NOMO-1 (cell line): ENCODE results near the gene RACGAP1.

Source experiments
- DNase-seq, 2 experiments: peaks; one replicate each; lab custom pipeline; 2025; ENCODE audit not compliant: unreplicated experiment in 2 of 2; lab: John Stamatoyannopoulos, UW

The RACGAP1 gene, protein sequence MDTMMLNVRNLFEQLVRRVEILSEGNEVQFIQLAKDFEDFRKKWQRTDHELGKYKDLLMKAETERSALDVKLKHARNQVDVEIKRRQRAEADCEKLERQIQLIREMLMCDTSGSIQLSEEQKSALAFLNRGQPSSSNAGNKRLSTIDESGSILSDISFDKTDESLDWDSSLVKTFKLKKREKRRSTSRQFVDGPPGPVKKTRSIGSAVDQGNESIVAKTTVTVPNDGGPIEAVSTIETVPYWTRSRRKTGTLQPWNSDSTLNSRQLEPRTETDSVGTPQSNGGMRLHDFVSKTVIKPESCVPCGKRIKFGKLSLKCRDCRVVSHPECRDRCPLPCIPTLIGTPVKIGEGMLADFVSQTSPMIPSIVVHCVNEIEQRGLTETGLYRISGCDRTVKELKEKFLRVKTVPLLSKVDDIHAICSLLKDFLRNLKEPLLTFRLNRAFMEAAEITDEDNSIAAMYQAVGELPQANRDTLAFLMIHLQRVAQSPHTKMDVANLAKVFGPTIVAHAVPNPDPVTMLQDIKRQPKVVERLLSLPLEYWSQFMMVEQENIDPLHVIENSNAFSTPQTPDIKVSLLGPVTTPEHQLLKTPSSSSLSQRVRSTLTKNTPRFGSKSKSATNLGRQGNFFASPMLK

GRCh38 chr12:50025187-50026059 lies at the start of gene RACGAP1:
RACGAP1 (minus strand) TSS chr12:50025494; CDS start chr12:50016715, 8,779 bp downstream.
- DNase-seq = peak; percentile 97 to 98

- no peak for DNase-seq
Measured at GRCh38 chr12:50073712-50074111, 48.4 kb upstream of the RACGAP1 start.

DNA sequence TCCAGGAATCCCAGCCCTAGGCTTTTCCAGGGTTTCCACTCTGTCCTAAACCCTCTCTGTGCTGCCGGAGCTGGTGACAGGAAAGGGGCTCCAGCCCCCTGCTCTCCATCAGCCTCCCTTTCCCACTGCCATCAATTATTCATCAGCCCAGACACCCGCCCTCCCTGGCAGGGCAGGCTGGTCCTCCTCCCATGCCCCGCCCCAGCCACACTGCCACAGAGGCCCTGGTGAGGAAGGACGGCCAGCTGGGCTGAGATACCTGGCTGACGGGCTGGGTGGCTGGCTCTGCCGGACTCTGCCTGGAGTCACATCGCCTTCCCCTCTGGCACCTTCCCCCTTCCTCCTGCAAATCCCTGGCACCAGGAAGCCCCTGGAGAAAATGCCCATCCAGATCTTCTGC lies 47.9 kb upstream of the RACGAP1 start:
- no peak for DNase-seq

GRCh38 chr12:50072198-50072907 lies 47.1 kb upstream of the RACGAP1 start:
- no peak for DNase-seq

GRCh38 chr12:50070314-50071060 lies 45.2 kb upstream of the RACGAP1 start:
- DNase-seq = peak; percentile 56 to 69

DNA sequence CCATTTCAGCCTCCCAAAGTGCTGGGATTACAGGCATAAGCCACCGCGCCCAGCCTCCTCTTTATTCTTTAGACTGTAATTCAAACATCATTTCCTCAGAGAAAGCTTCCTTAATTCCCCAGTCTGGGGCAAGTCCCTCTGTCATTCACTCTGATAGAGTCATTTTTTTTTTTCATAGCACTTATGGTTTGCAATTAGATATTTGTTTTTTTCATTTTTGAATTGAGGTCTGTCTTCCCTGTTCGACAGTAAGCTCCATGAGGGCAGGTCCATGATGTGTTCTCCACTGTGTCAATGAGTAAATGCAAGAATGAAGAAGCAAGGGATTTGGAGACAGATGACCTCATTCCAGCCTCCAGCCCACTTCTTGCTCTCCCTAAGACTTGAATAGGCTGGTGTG lies 44.2 kb upstream of the RACGAP1 start:
- no peak for DNase-seq

GRCh38 chr12:50069069-50069468 lies 43.8 kb upstream of the RACGAP1 start:
- DNase-seq = no peak

DNA sequence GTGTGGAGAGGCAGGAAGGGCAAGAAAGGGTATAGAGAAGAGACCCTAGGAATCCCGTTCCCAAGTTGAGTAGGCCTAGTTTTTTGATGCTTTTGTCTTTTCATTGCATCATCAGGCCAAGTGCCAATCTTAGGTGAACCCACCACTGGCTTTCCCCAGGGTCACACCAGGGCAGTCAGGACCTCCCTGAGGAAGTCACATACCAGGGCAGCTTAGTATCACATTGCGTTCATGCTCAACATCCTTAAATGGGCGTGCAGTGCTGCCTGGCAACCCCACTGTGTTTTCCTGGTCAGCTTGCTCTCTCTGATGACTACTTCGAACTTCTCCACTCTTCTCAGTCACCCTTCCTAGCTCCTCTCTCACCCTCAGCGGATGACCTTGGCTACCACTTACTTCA lies 41.1 kb upstream of the RACGAP1 start:
- DNase-seq = no peak

DNA sequence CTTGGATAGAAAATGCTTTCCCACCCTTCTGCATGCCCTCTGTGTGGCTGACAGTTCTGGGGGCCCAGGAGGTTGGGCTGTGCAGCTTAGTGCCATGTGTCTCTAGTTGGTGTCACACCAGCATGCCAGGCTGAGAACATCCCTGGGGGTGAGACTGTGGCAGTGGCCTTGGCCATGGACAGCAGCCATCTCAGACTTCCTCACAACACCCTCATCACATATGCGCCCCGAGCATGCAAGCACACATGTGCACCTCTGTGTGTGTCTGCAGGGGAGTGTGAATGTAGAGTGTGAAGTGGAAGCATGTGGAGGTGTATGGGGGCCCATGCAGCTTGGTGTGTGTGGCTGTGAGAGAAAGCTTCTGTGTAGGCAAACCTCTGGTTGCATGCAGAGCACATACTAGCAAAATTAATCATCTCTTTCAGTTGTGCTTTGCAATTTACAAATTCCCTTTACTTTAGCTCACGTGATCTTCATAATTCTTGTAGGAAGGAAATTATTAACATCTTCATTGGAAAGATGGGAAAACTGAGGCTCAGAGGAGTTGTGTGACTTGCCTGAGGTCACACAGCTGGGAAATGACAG lies 40.5 kb upstream of the RACGAP1 start:
- no peak for DNase-seq

DNA sequence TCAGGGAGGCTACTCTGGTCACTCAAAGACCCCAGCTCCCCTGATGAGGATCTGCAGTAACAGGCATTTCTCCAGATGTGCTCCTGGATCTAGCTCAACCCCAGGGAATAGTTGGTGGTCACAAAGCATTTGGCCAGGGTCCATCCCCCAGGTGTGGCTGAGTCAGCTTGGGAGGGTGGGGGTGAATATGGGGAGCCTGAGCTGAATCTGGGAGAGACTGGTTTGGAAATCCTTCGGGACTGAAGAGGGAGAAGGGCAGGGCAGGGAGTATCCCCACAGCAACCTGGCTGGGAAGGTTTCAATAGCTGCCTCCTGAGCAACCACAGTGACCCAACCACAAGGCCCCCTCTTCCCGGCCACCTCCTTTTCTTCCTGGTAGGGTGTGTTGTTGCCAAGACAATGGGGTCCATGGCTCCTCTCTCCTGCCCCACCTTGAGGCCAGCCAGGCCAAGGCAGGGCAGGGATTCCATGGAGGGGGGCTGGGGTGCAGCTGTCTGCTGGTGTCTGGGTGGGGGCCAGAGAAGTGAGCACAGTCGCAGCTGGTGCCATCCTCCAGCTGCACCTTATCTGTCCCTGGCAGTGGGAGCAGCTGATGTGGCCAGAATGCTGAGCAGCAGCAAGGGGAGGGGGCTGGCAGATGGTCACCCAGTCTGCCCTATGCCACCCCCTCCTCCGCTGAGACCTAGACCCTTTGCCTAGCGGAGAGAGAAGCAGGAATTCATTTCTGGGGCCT lies 37.6 kb upstream of the RACGAP1 start:
- no peak for DNase-seq

DNA sequence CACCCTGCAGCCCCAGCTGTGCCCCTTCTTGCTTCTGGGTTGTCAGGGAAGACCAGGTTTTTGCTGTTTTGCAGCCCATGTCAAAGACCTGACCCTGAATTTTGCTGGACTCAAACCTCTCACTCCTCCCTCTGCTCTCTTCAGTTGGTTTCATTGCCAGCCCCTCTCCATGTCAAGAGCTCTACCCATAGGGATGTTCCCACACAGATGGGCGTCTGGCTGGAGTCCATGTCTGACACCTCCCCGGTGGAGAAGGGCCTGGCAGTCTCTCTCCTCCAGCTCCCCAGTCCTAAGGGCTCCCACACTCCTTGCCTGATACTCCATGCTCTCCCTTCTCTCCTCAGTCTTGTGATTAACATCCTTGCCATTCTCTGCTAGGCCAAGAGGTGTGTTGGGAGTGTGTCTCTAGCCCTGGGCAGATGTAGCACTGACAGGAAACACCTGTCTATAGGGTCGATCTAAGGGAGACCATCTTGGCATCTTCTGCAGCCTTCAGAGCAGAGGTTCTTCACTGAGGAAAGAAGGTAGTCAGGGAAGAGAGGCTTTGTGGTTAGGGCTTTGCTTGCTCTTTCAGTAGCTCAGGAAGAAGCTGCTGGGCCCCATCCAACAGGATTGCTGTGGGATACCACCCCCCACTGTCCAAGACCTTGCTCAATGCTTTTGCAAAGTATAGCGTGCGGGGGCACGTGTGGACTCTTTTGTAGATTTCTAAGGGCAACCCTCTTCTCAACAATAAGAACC lies 36.8 kb upstream of the RACGAP1 start:
- DNase-seq = no peak

DNA sequence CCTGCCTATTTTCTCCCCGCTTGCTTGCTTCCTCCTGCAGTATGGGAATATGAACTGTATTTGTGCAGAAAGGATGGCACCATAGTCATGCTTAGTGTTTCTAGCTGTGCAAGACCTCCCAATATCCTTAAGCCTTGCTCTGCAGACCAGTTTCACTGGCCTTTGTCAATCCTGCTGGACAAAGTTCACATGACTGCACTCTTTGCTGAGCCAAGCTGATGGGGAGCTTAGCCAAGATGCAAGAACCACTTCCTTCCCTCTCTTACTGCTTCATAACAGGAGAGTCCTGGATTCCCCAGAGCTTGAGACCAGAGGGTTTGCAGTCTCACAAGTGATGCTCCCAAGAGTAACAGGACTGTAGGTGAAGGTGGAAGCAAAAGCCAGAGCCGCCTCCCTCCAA lies 35.9 kb upstream of the RACGAP1 start:
- no peak for DNase-seq

DNA sequence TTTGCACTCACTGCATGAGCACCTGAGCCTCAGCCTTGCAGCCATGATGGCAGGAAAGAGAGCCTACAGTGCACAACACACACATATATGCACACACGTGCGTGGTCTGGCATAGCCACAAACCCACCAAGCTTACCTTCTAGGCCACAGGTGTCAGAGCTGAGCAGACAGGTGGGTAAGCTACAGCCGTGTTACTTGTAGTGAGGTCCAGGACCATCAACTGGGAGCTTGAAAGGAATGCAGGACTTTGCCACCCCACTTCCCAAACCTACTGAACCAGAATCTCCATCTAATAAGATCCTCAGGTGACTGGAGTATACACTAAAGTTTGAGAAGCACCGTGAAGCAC lies 34.8 kb upstream of the RACGAP1 start:
- DNase-seq = no peak

- peak; percentile 57 to 60 for DNase-seq
Measured at GRCh38 chr12:50059440-50060119, 34.3 kb upstream of the RACGAP1 start.

DNA sequence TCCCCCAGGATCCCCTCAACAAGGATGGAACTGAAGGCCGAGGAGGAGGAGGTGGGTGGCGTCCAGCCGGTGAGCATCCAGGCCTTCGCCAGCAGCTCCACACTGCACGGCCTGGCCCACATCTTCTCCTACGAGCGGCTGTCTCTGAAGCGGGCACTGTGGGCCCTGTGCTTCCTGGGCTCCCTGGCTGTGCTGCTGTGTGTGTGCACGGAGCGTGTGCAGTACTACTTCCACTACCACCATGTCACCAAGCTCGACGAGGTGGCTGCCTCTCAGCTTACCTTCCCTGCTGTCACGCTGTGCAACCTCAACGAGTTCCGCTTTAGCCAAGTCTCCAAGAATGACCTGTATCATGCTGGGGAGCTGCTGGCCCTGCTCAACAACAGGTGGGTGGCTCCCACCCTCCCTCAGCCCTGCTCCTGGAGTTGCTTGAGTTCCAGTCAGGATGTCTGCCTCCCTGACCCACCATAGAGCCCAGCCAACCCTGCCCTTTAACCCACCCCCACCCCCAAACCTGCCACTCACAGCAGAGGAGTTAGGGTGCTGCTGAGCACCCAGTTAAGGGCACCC lies 33.5 kb upstream of the RACGAP1 start:
- no peak for DNase-seq

DNA sequence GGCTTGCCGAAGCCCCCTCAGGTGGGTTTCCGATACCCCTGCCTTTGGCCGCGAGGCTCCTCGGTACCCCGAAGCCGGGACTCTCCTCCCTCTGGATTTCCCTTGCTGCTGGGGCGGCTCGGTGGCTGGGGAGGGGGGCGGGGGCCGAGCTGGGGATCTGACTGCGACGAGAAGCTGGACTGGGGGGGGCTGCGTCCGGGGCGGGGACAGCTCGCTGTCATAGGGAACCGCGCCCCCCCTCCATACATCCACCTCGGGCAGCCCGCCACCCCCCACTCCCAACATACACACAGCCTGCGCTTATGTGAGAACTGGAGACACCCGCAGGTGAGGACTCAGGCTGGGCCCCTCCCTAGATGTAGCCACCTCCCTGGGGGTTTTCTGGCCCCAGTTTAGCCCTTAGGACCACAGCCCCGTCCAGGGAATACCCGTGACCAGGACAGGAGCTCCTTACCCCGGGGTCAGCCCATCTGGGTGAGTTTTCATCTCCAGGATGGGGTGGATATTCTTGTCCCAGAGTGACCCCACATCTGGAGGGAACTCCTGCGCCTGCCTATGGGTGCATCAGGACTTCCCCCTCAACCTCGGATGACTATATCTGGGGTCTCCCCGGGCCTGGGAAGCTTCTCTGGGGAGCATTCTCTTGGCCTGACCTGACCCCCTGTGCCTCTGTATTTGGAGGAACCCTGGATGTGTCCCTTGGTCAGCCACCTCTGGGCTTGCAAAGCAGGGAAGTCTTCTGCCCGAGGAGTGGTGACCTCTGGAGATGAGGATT lies 32.8 kb upstream of the RACGAP1 start:
- no peak for DNase-seq
